Measurements from ENCODE around the gene SMPX. TPM values are rescaled to one million over a fixed set of nuclear protein-coding genes. Genes with fewer than 3 reads are reported as not detected.
"Not testable (repeated sequence)": the region's sequence is repeated elsewhere in the genome, so short reads cannot be mapped to it uniquely, and the experiment has no call there.

The SMPX gene
- total and polyA plus RNA-seq, 7 donors = 207 to 863 (median 427) TPM

GRCh38 chrX:21779095-21779494 lies 21.2 kb upstream of the SMPX start:
- Histone ChIP-seq H3K36me3 (ENCODE audit: insufficient read depth in 1 of 2, low read depth in 1 of 2) (no peaks in the 10 kb centered on the region), H3K27ac (peak overlapping the region; percentile 81), H3K9me3 (no peaks in the 10 kb centered on the region), H3K4me3 (no peak overlapping the region), H3K4me1 (peaks cover 7% of the 10 kb centered on the region), H3K27me3 (ENCODE audit: insufficient read depth in 3 of 3, low read length in 2 of 3) (no peaks in the 10 kb centered on the region)
- intact Hi-C loops (cut with DNase I) = no loop called here
- WGBS, 3 donors = 12 to 33% (median 20%) methylated on average over 3 of the region's 3 CpGs
- TF ChIP-seq, protein P1, sequence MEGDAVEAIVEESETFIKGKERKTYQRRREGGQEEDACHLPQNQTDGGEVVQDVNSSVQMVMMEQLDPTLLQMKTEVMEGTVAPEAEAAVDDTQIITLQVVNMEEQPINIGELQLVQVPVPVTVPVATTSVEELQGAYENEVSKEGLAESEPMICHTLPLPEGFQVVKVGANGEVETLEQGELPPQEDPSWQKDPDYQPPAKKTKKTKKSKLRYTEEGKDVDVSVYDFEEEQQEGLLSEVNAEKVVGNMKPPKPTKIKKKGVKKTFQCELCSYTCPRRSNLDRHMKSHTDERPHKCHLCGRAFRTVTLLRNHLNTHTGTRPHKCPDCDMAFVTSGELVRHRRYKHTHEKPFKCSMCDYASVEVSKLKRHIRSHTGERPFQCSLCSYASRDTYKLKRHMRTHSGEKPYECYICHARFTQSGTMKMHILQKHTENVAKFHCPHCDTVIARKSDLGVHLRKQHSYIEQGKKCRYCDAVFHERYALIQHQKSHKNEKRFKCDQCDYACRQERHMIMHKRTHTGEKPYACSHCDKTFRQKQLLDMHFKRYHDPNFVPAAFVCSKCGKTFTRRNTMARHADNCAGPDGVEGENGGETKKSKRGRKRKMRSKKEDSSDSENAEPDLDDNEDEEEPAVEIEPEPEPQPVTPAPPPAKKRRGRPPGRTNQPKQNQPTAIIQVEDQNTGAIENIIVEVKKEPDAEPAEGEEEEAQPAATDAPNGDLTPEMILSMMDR (IDR thresholded peaks at IDR 0.05) = no peak
- ATAC-seq = peak; percentile 73 to 84 (median 80)
- no peak for DNase-seq

DNA sequence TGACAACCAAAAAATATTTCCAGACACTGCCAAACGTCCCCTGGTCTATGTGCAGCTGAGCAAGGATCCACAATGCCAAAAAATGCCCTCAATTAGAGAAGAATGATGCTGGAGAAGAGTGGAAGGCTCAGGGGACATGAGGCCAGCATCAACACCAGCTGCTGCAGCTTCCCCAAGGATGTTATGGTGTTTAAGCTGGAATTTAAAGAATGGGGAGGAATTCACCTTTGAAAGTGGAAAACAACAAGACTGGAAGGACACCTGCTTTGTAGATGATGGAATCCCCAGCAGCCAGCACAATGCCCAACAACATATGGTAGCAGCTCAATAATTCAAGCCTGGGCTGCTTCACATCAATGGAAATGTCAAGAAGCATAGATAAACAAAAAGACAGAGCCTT lies 20.3 kb upstream of the SMPX start:
- Histone ChIP-seq H3K36me3 (ENCODE audit: insufficient read depth in 1 of 2, low read depth in 1 of 2) (no peaks in the 10 kb centered on the region), H3K27me3 (ENCODE audit: insufficient read depth in 3 of 3, low read length in 2 of 3) (no peaks in the 10 kb centered on the region), H3K9me3 (no peaks in the 10 kb centered on the region), H3K27ac (peak overlapping the region; percentile 81), H3K4me3 (no peak overlapping the region), H3K4me1 (peaks cover 7% of the 10 kb centered on the region)
- TF ChIP-seq, protein P1 (IDR thresholded peaks at IDR 0.05) = no peak
- intact Hi-C loops (cut with DNase I) = no loop called here
- DNase-seq (no peak), ATAC-seq (no peak)
- WGBS, 3 donors = 4 to 19% (median 15%) methylated on average over 1 of the region's 1 CpG

DNA sequence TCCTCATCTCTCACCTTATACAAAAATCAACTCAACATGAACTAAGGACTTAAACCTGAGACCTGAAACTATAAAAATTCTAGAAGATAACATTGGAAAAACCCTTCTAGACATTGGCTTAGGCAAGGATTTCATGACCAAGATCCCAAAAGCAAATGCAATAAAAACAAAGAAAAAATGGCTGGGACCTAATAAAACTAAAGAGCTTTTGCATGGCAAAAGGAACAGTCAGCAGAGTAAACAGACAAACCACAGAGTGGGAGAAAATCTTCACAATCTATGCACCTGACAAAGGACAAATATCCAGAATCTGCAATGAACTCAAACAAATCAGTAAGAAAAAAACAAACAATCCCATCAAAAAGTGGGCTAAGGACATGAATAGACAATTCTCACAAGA lies 17.2 kb upstream of the SMPX start:
- ATAC-seq; DNase-seq; H3K36me3 ChIP-seq (ENCODE audit: insufficient read depth in 1 of 2, low read depth in 1 of 2); H3K4me1 ChIP-seq; H3K4me3 ChIP-seq; intact Hi-C loops (cut with DNase I); H3K27me3 ChIP-seq (ENCODE audit: insufficient read depth in 3 of 3, low read length in 2 of 3); H3K9me3 ChIP-seq; H3K27ac ChIP-seq: not testable (repeated sequence)

- WGBS, 3 donors = 46 to 69% (median 62%) methylated on average over 2 of the region's 2 CpGs
- H3K4me3 ChIP-seq; ATAC-seq; H3K27me3 ChIP-seq (ENCODE audit: insufficient read depth in 3 of 3, low read length in 2 of 3); DNase-seq; intact Hi-C loops (cut with DNase I); H3K9me3 ChIP-seq; H3K4me1 ChIP-seq; H3K36me3 ChIP-seq (ENCODE audit: insufficient read depth in 1 of 2, low read depth in 1 of 2); H3K27ac ChIP-seq: not testable (repeated sequence)
Measured at GRCh38 chrX:21773036-21773435, 15.1 kb upstream of the SMPX start.

GRCh38 chrX:21770631-21771321 lies 12.9 kb upstream of the SMPX start:
- Histone ChIP-seq H3K27ac (no peak overlapping the region), H3K4me3 (no peak overlapping the region), H3K9me3 (peaks cover 9% of the 10 kb centered on the region), H3K4me1 (no peaks in the 10 kb centered on the region), H3K27me3 (ENCODE audit: insufficient read depth in 3 of 3, low read length in 2 of 3) (no peaks in the 10 kb centered on the region), H3K36me3 (ENCODE audit: insufficient read depth in 1 of 2, low read depth in 1 of 2) (no peaks in the 10 kb centered on the region)
- TF ChIP-seq, protein P1 (IDR thresholded peaks at IDR 0.05) = no peak
- no peak for DNase-seq
- WGBS, 3 donors = 62 to 87% (median 69%) methylated on average over 9 to 10 of the region's 10 CpGs
- no peak for ATAC-seq
- intact Hi-C loops (cut with DNase I) = no loop called here

DNA sequence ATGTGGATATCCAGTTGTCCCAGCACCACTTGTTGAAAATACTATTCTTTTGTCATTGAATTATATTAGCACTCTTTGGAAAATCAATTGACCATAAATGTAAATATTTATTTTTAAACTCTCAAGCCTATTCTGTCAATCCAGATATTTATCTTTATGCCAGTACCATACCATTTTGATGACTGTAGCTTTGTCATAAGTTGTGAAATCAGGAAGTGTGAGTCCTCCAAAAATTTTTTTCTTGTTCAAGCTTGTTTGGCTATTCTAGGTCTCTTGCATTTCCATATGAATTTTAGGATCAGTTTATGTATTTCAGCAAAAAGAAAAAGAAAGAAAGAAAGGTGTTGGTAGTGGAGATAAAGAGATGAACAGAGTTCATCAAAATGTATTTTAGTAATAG lies 8.2 kb upstream of the SMPX start:
- ATAC-seq = no peak
- no peak overlapping the region for H3K27ac ChIP-seq
- H3K27me3 ChIP-seq (ENCODE audit: insufficient read depth in 3 of 3, low read length in 2 of 3) = no peaks in the 10 kb centered on the region
- TF ChIP-seq, protein P1 (IDR thresholded peaks at IDR 0.05) = no peak
- H3K4me3 ChIP-seq = no peak overlapping the region
- no peaks in the 10 kb centered on the region for H3K36me3 ChIP-seq (ENCODE audit: insufficient read depth in 1 of 2, low read depth in 1 of 2)
- intact Hi-C loops (cut with DNase I) = no loop called here
- H3K4me1 ChIP-seq = no peaks in the 10 kb centered on the region
- peaks cover 9% of the 10 kb centered on the region for H3K9me3 ChIP-seq
- no peak for DNase-seq
